ENCODE measurements around the gene GGN. TPM values are rescaled to one million over a fixed set of nuclear protein-coding genes. Genes with fewer than 3 reads are reported as not detected.

Gene GGN
- polyA plus RNA-seq, 1 of the 3 experiments (the other 2 are of a cell fraction), result 0.48 TPM

DNA sequence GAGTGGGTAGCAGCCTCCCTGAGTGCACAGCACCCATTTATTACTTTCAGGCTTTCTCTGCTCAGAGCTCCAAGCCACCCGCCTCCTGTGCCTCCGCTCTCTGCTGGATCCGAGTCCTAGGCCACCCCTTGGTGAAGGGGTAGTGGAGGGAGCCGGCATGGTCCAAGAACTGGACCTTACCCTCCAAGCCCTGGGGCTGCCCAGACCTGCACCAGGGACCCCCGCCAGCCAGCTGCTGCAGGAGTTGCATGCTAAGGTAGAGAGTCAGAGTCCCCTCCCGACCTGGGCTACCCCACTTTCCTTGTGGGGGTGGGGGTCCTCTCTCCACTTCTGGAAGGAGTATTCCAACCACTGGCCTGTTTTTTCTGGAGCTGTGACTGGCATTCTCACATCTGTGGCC is 17.0 kb upstream of the GGN start:
- no peak overlapping the region for H3K4me3 ChIP-seq (ENCODE audit: low read depth in 2 of 2, low read length in 1 of 2)
- H4K20me1 ChIP-seq (ENCODE audit: insufficient read depth), result no peaks in the 10 kb centered on the region
- no peak overlapping the region for H3K9ac ChIP-seq
- TF ChIP-seq, protein P1, sequence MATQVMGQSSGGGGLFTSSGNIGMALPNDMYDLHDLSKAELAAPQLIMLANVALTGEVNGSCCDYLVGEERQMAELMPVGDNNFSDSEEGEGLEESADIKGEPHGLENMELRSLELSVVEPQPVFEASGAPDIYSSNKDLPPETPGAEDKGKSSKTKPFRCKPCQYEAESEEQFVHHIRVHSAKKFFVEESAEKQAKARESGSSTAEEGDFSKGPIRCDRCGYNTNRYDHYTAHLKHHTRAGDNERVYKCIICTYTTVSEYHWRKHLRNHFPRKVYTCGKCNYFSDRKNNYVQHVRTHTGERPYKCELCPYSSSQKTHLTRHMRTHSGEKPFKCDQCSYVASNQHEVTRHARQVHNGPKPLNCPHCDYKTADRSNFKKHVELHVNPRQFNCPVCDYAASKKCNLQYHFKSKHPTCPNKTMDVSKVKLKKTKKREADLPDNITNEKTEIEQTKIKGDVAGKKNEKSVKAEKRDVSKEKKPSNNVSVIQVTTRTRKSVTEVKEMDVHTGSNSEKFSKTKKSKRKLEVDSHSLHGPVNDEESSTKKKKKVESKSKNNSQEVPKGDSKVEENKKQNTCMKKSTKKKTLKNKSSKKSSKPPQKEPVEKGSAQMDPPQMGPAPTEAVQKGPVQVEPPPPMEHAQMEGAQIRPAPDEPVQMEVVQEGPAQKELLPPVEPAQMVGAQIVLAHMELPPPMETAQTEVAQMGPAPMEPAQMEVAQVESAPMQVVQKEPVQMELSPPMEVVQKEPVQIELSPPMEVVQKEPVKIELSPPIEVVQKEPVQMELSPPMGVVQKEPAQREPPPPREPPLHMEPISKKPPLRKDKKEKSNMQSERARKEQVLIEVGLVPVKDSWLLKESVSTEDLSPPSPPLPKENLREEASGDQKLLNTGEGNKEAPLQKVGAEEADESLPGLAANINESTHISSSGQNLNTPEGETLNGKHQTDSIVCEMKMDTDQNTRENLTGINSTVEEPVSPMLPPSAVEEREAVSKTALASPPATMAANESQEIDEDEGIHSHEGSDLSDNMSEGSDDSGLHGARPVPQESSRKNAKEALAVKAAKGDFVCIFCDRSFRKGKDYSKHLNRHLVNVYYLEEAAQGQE (IDR thresholded peaks at IDR 0.05; ENCODE audit: low read depth, low read length), result no peak
- TF ChIP-seq EZH2phosphoT487 (IDR thresholded peaks at IDR 0.05; ENCODE audit: borderline replicate concordance, low read depth) (no peak), FOXJ3 (CRISPR knock-in tag; IDR thresholded peaks at IDR 0.05) (no peak), POLR2AphosphoS5 (IDR thresholded peaks at IDR 0.05; ENCODE audit: low read depth, low read length) (no peak), RAD21 (IDR thresholded peaks at IDR 0.05; ENCODE audit: low read length) (no peak), MEF2A (IDR thresholded peaks at IDR 0.05; ENCODE audit: borderline replicate concordance, low read depth) (no peak)
- H3K27ac ChIP-seq (ENCODE audit: low read depth in 2 of 2, low read length in 1 of 2), result no peak overlapping the region
- H3K9me3 ChIP-seq, result no peaks in the 10 kb centered on the region
- H3K4me2 ChIP-seq, result no peak overlapping the region
- H3F3A ChIP-seq (replicated peaks; ENCODE audit: insufficient read depth), result peaks cover 9% of the 10 kb centered on the region
- 93% methylated on average over 6 of the region's 6 CpGs for WGBS (ENCODE audit: low lambda C conversion rate)
- no peaks in the 10 kb centered on the region; a peak in 1 of 4 replicates for H3K4me1 ChIP-seq (ENCODE audit: control insufficient read depth in 1 of 2, insufficient read depth in 2 of 2, low read depth in 1 of 2, low read length in 1 of 2)
- no peak for DNase-seq
- H3K9me2 ChIP-seq, result no peaks in the 10 kb centered on the region
- H3K36me3 ChIP-seq (replicated peaks in 1 of 2; ENCODE audit: control insufficient read depth in 1 of 2, insufficient read depth in 2 of 2, low read length in 1 of 2), result peaks cover 0 to 4% of the 10 kb centered on the region in 2 experiments
- H2AFZ ChIP-seq (ENCODE audit: low read depth), result no peak overlapping the region
- CTCF ChIA-PET, result no interaction called here
- no peaks in the 10 kb centered on the region for H3K27me3 ChIP-seq (ENCODE audit: insufficient read depth)
- peaks cover 6% of the 10 kb centered on the region; the same call in 1 of the 2 replicates for H3K79me2 ChIP-seq (ENCODE audit: insufficient read depth)
- POLR2A ChIA-PET, result no interaction called here

DNA sequence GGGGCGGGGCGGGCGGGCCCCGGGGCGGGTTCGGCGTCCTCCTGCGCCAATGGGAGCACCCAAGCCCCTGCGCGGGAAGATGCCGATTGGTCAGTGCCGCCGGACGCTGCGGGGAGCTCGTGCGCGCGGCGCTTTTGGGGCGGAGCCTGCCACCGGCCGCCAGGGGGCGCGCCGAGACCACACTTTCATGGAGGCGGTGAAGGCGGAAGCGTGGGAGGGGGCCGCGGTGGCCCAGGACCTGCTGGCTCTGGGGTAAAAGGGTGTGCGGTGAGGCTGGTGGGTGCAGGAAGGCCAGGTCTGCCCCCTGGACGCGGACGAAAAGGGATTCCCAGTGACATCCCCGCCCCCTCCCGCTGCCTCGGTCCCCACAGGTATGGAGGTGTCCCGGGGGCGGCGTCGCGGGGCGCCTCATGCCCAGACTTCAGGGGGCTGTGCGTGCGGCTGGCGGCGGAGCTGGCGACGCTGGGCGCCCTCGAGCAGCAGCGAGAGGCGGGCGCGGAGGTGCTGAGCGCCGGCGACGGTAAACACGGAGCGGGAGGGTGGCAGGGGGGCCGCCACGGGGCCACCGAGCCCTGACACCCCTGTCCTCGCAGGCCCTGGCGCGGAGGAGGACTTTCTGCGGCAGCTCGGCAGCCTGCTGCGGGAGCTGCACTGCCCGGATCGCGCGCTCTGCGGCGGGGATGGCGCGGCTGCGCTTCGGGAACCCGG is 15.3 kb upstream of the GGN start, which contains the start of gene FAM98C:
Gene FAM98C (plus strand): TSS at position 127 of the 708 bp plus-strand sequence. CDS start 61 bp downstream, at position 188.
- under 1% methylated on average over 34 of the region's 82 CpGs for WGBS (ENCODE audit: low lambda C conversion rate)
- Histone ChIP-seq H3K9ac (peak within 1 kb of the TSS; percentile 82), H4K20me1 (ENCODE audit: insufficient read depth) (no peaks in the 10 kb centered on the region), H3K79me2 (ENCODE audit: insufficient read depth) (peaks cover 6% of the 10 kb centered on the region; the same call in 1 of the 2 replicates), H3K27me3 (ENCODE audit: insufficient read depth) (no peaks in the 10 kb centered on the region), H3K4me3 (ENCODE audit: low read depth in 2 of 2, low read length in 1 of 2) (peak within 1 kb of the TSS; percentile 67 to 93), H3K36me3 (replicated peaks in 1 of 2; ENCODE audit: control insufficient read depth in 1 of 2, insufficient read depth in 2 of 2, low read length in 1 of 2) (peaks cover 0 to 4% of the 10 kb centered on the region in 2 experiments), H3K9me3 (no peaks in the 10 kb centered on the region), H3K9me2 (no peaks in the 10 kb centered on the region), H3F3A (replicated peaks; ENCODE audit: insufficient read depth) (peaks cover 8% of the 10 kb centered on the region), H3K27ac (ENCODE audit: low read depth in 2 of 2, low read length in 1 of 2) (peak within 1 kb of the TSS; percentile 47 to 65; a peak in 3 of 4 replicates), H3K4me1 (ENCODE audit: control insufficient read depth in 1 of 2, insufficient read depth in 2 of 2, low read depth in 1 of 2, low read length in 1 of 2) (no peaks in the 10 kb centered on the region; a peak in 1 of 4 replicates), H2AFZ (ENCODE audit: low read depth) (peak within 1 kb of the TSS; percentile 82; the same call in 1 of the 2 replicates), H3K4me2 (peak within 1 kb of the TSS; percentile 95)
- ChIA-PET CTCF (interaction anchor here (0.6 to 3.2 kb wide), 66 partner anchors 9 to 730 kb away, joined by 3 to 52 read pairs (median 4); partner anchors contain the start of genes ACTN4, CCER2, EIF3K and GGN), POLR2A (interaction anchor here (0.6 to 5.1 kb wide), 4 partner anchors 14 to 299 kb away, joined by 3 to 30 read pairs (median 4); partner anchors contain the start of genes EIF3K, GGN and SPRED3)
- DNase-seq, result peak; percentile 100
- TF ChIP-seq NRF1 (IDR thresholded peaks at IDR 0.05; ENCODE audit: low read depth, low read length) (peak; percentile 65), JUND (IDR thresholded peaks at IDR 0.05) (no peak), RCOR1 (IDR thresholded peaks at IDR 0.05; ENCODE audit: low read length) (no peak), ELF1 (IDR thresholded peaks at IDR 0.05) (peak; percentile 77), RAD21 (IDR thresholded peaks at IDR 0.05; ENCODE audit: low read length) (peak; percentile 84), EP300 (IDR thresholded peaks at IDR 0.05; ENCODE audit: borderline replicate concordance in 1 of 2, low read depth in 1 of 2, low read length in 1 of 2) (peak in 1 of 2 experiments; percentile 30; a peak in 1 of 4 replicates), FOXJ3 (CRISPR knock-in tag; IDR thresholded peaks at IDR 0.05) (no peak), SIN3A (IDR thresholded peaks at IDR 0.05; ENCODE audit: borderline replicate concordance, low read depth, low read length) (peak; percentile 9; the same call in 1 of the 2 replicates), CHD2 (IDR thresholded peaks at IDR 0.05; ENCODE audit: low read length, partially characterized antibody) (peak; percentile 60), TCF12 (IDR thresholded peaks at IDR 0.05) (no peak), GATA2 (CRISPR knock-in tag; IDR thresholded peaks at IDR 0.05) (no peak)
- TF ChIP-seq, protein P1 (IDR thresholded peaks at IDR 0.05; ENCODE audit: low read depth, low read length), result no peak
- TF ChIP-seq, protein P2, sequence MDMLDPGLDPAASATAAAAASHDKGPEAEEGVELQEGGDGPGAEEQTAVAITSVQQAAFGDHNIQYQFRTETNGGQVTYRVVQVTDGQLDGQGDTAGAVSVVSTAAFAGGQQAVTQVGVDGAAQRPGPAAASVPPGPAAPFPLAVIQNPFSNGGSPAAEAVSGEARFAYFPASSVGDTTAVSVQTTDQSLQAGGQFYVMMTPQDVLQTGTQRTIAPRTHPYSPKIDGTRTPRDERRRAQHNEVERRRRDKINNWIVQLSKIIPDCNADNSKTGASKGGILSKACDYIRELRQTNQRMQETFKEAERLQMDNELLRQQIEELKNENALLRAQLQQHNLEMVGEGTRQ (IDR thresholded peaks at IDR 0.05; ENCODE audit: borderline replicate concordance, low read depth, low read length), result no peak

Data from SK-N-SH (cell line).